NCI-H748 (cell line): Measurements from ENCODE around the gene MPND.
A peak's percentile ranks its signal among the peaks of the same experiment; 100 is the strongest.

Experiments used
- DNase-seq: peaks from one replicate; lab custom pipeline; 2025; ENCODE audit not compliant: unreplicated experiment; lab: John Stamatoyannopoulos, UW

Gene MPND

GRCh38 chr19:4343370-4344307 is at the start of gene MPND:
Gene MPND, plus strand, starts transcription at chr19:4343562. Its CDS starts 32 bp downstream, at chr19:4343594.
- DNase-seq, result peak; percentile 85

GRCh38 chr19:4294389-4294788 is 49.0 kb upstream of the MPND start:
- peak; percentile 2 for DNase-seq

- DNase-seq, result peak; percentile 74
These were observed 47.2 kb upstream of the MPND start for GRCh38 chr19:4295972-4296771.

- no peak for DNase-seq
These were observed 45.2 kb upstream of the MPND start for GRCh38 chr19:4297901-4298809.

- no peak for DNase-seq
These were observed 44.4 kb upstream of the MPND start for GRCh38 chr19:4298810-4299550.

- no peak for DNase-seq
These were observed 42.8 kb upstream of the MPND start for GRCh38 chr19:4300589-4300988.

- DNase-seq, result no peak
These were observed 41.6 kb upstream of the MPND start for GRCh38 chr19:4301590-4302242.

GRCh38 chr19:4302243-4302640 is 41.1 kb upstream of the MPND start, which contains the start of gene TMIGD2:
Gene TMIGD2, minus strand, starts transcription at chr19:4302389. Its CDS starts 4 bp downstream, at chr19:4302385.
- no peak for DNase-seq

- no peak for DNase-seq
These were observed 39.4 kb upstream of the MPND start for GRCh38 chr19:4303819-4304537.

GRCh38 chr19:4304538-4305256 is 38.7 kb upstream of the MPND start, which contains the start of gene FSD1:
Gene FSD1, plus strand, starts transcription at chr19:4304598. Its CDS starts 149 bp downstream, at chr19:4304747.
- DNase-seq, result peak; percentile 74

- DNase-seq, result no peak
These were observed 38.1 kb upstream of the MPND start for GRCh38 chr19:4305257-4305612.

- DNase-seq, result no peak
These were observed 37.7 kb upstream of the MPND start for GRCh38 chr19:4305659-4306058.

GRCh38 chr19:4310247-4311121 is 32.9 kb upstream of the MPND start:
- DNase-seq, result no peak

GRCh38 chr19:4313847-4314490 is 29.4 kb upstream of the MPND start:
- DNase-seq, result no peak

- DNase-seq, result no peak
These were observed 26.4 kb upstream of the MPND start for GRCh38 chr19:4316956-4317355.

GRCh38 chr19:4318460-4318859 is 24.9 kb upstream of the MPND start:
- no peak for DNase-seq
